GM21515 (cell line): ENCODE data around the gene KCNB1.

Experiments used
- ATAC-seq: cut with Tn5 transposase; IDR thresholded peaks from one replicate; pipeline ENCODE4 v1.9.1; 2021; ENCODE audit not compliant: unreplicated experiment

KCNB1 gene

GRCh38 chr20:49482621-49483017 lies at the start of gene KCNB1:
Gene KCNB1 (minus strand): TSS chr20:49482668. CDS start chr20:49482480, 188 bp downstream.
- no peak for ATAC-seq

GRCh38 chr20:49529470-49529869 lies 47.0 kb upstream of the KCNB1 start:
- no peak for ATAC-seq

DNA sequence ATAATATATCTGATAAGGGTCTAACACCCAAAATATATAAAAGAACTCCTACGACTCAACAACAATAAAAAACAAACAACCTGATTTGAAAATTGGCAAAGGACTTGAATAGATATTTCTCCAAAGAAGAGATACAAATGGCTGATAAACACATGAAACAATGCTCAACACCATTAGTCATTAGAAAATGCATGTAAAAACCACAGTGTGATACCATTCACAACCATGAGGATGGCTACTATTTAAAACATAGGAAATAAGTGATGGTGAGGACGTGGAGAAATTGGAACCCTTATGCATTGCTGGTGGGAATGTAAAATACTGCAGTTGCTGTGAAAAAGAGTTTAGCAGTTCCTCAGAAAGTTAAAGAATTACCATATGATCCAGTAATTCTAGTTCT lies 44.1 kb upstream of the KCNB1 start:
- no peak for ATAC-seq

DNA sequence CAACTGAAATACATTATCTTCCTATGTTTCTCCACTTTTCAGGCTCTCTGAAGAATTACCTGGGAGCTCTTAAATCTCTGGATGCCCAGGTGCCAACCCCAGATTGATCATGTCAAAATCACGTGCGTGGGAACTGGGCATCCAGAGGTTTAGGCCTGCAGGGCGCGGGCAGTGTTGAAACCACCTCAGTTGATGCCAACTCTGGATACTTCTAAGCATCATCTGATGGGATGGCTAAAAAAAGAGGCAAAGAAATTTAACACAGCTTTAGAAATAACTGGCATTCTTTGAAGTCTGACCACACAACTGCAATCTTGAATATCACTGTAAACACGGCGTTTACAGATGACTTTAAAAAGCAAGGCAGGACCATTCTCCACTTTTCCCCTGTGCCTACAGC lies 43.6 kb upstream of the KCNB1 start:
- no peak for ATAC-seq

DNA sequence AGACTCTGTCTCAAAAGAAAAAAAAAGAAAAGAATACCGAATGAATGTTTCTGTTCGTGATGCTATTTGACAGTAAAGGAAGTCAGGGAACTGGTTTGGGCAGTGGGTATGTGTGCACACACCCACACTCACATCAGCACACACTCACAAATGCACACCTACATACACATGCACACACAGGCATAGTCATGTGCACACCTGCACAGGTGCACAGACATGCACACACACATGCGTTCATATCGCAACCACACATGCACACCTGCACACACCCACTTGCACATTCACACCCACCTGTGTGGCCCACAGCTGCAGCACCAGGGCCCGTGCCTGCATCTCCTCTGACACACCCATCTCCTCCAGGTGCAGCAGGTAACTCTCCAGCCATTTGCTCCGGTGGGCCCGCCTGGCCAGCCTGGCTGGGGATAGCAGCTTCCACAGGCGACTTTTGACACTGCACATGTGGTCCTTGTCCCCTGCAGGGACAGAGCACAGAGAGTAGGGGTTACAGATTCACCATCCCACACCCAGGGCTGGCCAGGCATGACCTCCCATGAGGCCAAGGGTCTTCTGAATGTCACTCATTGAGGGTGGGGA lies 41.4 kb upstream of the KCNB1 start:
- ATAC-seq: no peak

GRCh38 chr20:49521356-49521755 lies 38.9 kb upstream of the KCNB1 start:
- ATAC-seq: no peak

DNA sequence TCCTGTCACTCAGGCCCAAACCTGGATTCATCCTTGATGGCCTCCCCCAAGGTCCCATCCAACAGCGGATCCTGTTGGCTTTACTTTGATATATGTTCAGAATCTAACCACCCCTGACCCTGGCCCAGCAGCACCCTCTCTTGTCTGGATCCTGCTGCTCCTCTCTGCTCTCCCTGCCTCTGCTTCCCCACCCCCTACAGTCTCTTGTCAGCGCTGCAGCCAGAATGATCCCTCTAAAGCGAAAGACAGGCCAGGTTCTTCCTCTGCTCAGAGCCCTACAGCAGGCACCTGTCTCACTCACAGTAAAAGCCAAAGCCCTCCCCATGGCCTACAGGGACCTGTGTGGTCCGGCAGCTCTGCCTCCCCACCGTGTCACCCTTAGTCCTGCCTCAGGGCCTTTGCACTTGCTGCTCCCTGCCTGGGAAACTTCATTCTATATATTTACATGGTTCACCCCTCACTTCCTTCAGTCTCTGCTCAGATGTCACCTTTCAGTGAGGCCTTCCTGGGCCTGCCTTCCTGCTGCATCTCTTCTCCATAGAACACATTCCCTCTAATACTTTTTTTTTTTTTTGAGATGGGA lies 37.4 kb upstream of the KCNB1 start:
- no peak for ATAC-seq

DNA sequence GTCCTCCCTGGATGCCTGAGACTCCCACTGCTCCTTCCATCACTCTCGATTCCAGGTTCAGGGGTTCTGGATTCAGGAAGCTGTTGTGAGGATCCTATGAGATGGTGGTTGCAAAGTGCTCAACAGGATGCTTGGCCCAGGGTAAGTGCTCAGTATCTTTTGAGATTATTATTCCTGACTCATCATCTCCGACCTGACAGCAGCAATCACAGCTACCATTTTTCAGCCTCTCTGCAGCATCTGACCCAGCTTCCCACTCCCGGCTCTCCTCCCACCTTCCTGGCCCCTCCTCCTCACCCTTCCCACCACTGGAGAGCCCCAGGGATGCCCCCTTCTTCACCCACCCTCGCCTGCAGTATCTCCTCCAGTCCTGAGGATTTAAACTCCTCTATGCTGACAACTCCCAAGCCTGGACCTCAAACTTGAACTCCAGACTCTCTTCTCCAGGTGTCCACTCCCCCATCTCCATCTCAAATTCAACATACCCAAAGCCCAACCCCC lies 36.8 kb upstream of the KCNB1 start:
- no peak for ATAC-seq

DNA sequence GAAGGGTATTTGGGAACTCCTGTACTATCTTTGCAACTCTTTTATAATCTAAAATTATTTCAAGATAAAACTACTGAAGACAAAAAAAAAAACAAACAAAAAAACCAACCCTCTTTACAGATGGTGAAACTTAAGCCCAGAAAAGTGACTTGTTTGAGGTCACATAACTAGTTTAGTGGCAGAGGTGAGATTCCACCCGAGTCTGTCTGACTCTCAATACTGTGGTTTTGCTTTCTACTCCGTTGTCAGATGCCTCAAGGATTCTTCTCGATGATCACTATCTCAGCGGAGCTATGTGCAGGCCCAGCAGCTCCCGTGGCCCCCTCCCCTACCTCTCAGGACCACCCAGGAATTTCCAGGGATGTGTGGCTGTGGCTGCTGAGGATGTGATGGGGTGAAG lies 36.1 kb upstream of the KCNB1 start:
- no peak for ATAC-seq

DNA sequence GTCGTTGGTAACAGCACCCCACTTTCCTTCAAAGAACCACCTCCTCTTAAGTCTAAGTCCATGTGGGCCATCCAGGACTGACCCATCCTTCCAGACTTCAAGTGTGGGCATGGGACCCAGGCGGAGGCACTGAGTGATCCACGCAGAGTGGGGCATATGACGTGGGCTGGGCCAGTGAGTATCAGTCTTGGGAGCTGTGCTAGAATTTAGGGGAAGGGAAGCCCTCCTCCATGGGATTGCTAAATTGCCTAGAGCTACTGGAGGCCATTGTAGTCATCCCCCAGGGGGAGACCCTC lies 35.3 kb upstream of the KCNB1 start:
- ATAC-seq: no peak

DNA sequence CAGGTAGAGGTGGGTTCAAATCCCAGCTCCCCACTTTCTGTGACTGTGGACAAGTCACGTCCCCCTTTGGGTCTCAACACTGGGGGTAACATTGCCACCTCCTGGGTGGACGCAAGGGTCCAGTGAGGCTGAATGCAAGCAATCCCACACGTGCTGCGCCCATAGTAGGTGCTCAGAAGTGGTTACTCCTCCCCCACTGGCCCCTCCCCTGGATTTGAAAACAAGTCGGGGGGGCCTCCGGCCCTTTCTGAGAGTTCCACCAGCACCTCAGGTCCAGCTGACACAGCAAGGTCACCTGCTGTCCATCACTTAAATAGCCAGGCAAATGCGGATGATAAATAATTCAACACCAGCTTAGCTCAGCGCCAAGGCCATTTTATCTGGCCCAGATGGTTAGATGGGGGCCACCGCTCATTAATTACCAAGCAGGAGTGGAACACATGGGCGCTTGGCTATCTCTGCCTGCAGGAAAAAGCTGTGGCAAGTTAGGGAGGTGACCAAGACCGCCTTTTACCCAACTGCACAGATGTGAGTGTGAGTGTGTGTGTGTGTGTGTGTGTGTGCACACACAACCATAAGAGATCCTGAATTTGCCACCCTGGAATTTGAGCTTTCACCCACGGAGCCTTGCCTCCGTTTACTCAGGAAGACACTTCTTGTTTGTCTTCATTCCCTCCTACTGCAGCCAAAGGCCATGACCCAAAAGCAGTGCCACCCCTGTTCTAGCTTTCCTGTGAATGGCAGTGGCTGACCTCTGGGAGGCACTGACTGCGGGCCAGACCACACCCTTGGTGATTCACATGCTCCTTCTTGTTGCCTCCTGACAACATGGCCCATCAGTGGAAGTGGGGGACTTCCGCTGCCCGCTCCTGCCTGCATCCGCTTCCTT lies 34.7 kb upstream of the KCNB1 start:
- ATAC-seq: no peak

GRCh38 chr20:49515586-49515985 lies 33.1 kb upstream of the KCNB1 start:
- no peak for ATAC-seq

- ATAC-seq: no peak
Observed at GRCh38 chr20:49513517-49513916, 31.0 kb upstream of the KCNB1 start.

DNA sequence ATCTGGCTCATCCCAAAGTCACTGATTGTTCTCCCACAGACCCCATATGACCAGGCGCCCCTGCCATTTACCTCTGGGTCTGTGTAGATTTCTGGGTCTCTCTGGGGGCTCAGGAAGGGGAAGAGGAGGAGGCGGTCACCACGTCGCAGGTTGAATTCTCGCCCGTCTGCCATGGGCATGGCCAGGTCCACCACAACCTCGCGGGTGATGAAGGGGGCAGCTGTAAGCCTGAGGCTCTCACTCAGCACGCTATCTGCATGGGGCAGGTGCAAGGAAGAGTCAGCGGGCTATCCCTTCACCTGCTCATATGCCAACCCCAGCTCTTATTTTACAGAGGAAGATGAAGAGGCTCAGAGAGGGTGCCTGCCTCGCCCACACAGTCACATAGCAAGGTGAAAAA lies 30.5 kb upstream of the KCNB1 start:
- no peak for ATAC-seq

- ATAC-seq: no peak
Observed at GRCh38 chr20:49511788-49512525, 29.5 kb upstream of the KCNB1 start.

- no peak for ATAC-seq
Observed at GRCh38 chr20:49510562-49511122, 28.2 kb upstream of the KCNB1 start.

GRCh38 chr20:49508435-49509199 lies 26.1 kb upstream of the KCNB1 start:
- ATAC-seq: no peak

GRCh38 chr20:49507741-49508434 lies 25.4 kb upstream of the KCNB1 start:
- ATAC-seq: no peak

GRCh38 chr20:49505518-49505917 lies 23.1 kb upstream of the KCNB1 start:
- no peak for ATAC-seq

- ATAC-seq: no peak
Observed at GRCh38 chr20:49503176-49503575, 20.7 kb upstream of the KCNB1 start.
